ENCODE measurements around the gene KRTAP3-1.
"Not testable (repeated sequence)": the region's sequence is repeated elsewhere in the genome, so short reads cannot be mapped to it uniquely, and the experiment has no call there.

The KRTAP3-1 gene

GRCh38 chr17:41040783-41041571 lies 32.0 kb upstream of the KRTAP3-1 start, which contains the start of gene KRTAP1-1:
Gene KRTAP1-1 (minus strand): TSS chr17:41041450. CDS start chr17:41041397, 53 bp downstream.
- not testable (repeated sequence) for H3K4me3 ChIP-seq (ENCODE audit: low read depth in 1 of 5, low read length in 5 of 5); H3K27ac ChIP-seq (ENCODE audit: low read depth, low read length); H3K36me3 ChIP-seq (ENCODE audit: control insufficient read depth in 5 of 5, insufficient read depth in 5 of 5, low read length in 5 of 5); H3K27me3 ChIP-seq (ENCODE audit: control insufficient read depth in 5 of 5, insufficient read depth in 4 of 5, low read length in 5 of 5); H3K9me3 ChIP-seq (ENCODE audit: control insufficient read depth in 5 of 5, low read length in 5 of 5); H3K4me1 ChIP-seq (ENCODE audit: control insufficient read depth in 5 of 5, insufficient read depth in 5 of 5, low read length in 5 of 5); H3K9ac ChIP-seq (ENCODE audit: low read length in 5 of 5)

- Histone ChIP-seq H3K27me3 (ENCODE audit: control insufficient read depth in 5 of 5, insufficient read depth in 4 of 5, low read length in 5 of 5) (peaks cover 0 to 3% (median 0%) of the 10 kb centered on the region in 5 donors), H3K9ac (ENCODE audit: low read length in 5 of 5) (no peak overlapping the region), H3K9me3 (ENCODE audit: control insufficient read depth in 5 of 5, low read length in 5 of 5) (no peaks in the 10 kb centered on the region), H3K36me3 (ENCODE audit: control insufficient read depth in 5 of 5, insufficient read depth in 5 of 5, low read length in 5 of 5) (no peaks in the 10 kb centered on the region), H3K4me1 (ENCODE audit: control insufficient read depth in 5 of 5, insufficient read depth in 5 of 5, low read length in 5 of 5) (no peaks in the 10 kb centered on the region), H3K4me3 (ENCODE audit: low read depth in 1 of 5, low read length in 5 of 5) (no peak overlapping the region), H3K27ac (ENCODE audit: low read depth, low read length) (no peak overlapping the region)
These were observed 29.0 kb upstream of the KRTAP3-1 start for GRCh38 chr17:41037853-41038350.

- H3K9me3 ChIP-seq (ENCODE audit: control insufficient read depth in 5 of 5, low read length in 5 of 5); H3K27me3 ChIP-seq (ENCODE audit: control insufficient read depth in 5 of 5, insufficient read depth in 4 of 5, low read length in 5 of 5); H3K4me1 ChIP-seq (ENCODE audit: control insufficient read depth in 5 of 5, insufficient read depth in 5 of 5, low read length in 5 of 5); H3K4me3 ChIP-seq (ENCODE audit: low read depth in 1 of 5, low read length in 5 of 5); H3K27ac ChIP-seq (ENCODE audit: low read depth, low read length); H3K9ac ChIP-seq (ENCODE audit: low read length in 5 of 5); H3K36me3 ChIP-seq (ENCODE audit: control insufficient read depth in 5 of 5, insufficient read depth in 5 of 5, low read length in 5 of 5): not testable (repeated sequence)
These were observed 25.5 kb upstream of the KRTAP3-1 start, which contains the start of gene KRTAP1-3 for GRCh38 chr17:41034346-41034935. Gene KRTAP1-3 (minus strand): TSS chr17:41034874. CDS start chr17:41034821, 53 bp downstream.

GRCh38 chr17:41029633-41030245 lies 20.8 kb upstream of the KRTAP3-1 start, which contains the start of gene KRTAP1-4:
Gene KRTAP1-4 (minus strand): TSS chr17:41030195. CDS start chr17:41030078, 117 bp downstream.
- Histone ChIP-seq H3K27me3 (ENCODE audit: control insufficient read depth in 5 of 5, insufficient read depth in 4 of 5, low read length in 5 of 5) (peaks cover 0 to 8% (median 0%) of the 10 kb centered on the region in 5 donors), H3K4me3 (ENCODE audit: low read depth in 1 of 5, low read length in 5 of 5) (no peak within 1 kb of the TSS), H3K9ac (ENCODE audit: low read length in 5 of 5) (no peak within 1 kb of the TSS), H3K27ac (ENCODE audit: low read depth, low read length) (no peak within 1 kb of the TSS), H3K36me3 (ENCODE audit: control insufficient read depth in 5 of 5, insufficient read depth in 5 of 5, low read length in 5 of 5) (no peaks in the 10 kb centered on the region), H3K9me3 (ENCODE audit: control insufficient read depth in 5 of 5, low read length in 5 of 5) (no peaks in the 10 kb centered on the region), H3K4me1 (ENCODE audit: control insufficient read depth in 5 of 5, insufficient read depth in 5 of 5, low read length in 5 of 5) (no peaks in the 10 kb centered on the region)

GRCh38 chr17:41026715-41027471 lies 18.0 kb upstream of the KRTAP3-1 start, which contains the start of gene KRTAP1-5:
Gene KRTAP1-5 (minus strand): TSS chr17:41027208. CDS start chr17:41027155, 53 bp downstream.
- H3K4me1 ChIP-seq (ENCODE audit: control insufficient read depth in 5 of 5, insufficient read depth in 5 of 5, low read length in 5 of 5), result no peaks in the 10 kb centered on the region
- H3K9me3 ChIP-seq (ENCODE audit: control insufficient read depth in 5 of 5, low read length in 5 of 5), result peaks cover 0 to under 1% (median 0%) of the 10 kb centered on the region in 5 donors
- H3K4me3 ChIP-seq (ENCODE audit: low read depth in 1 of 5, low read length in 5 of 5), result no peak within 1 kb of the TSS
- H3K36me3 ChIP-seq (ENCODE audit: control insufficient read depth in 5 of 5, insufficient read depth in 5 of 5, low read length in 5 of 5), result no peaks in the 10 kb centered on the region
- H3K27ac ChIP-seq (ENCODE audit: low read depth, low read length), result no peak within 1 kb of the TSS
- H3K27me3 ChIP-seq (ENCODE audit: control insufficient read depth in 5 of 5, insufficient read depth in 4 of 5, low read length in 5 of 5), result peaks cover 0 to 8% (median 0%) of the 10 kb centered on the region in 5 donors
- H3K9ac ChIP-seq (ENCODE audit: low read length in 5 of 5), result no peak within 1 kb of the TSS

GRCh38 chr17:41024697-41025096 lies 15.8 kb upstream of the KRTAP3-1 start:
- Histone ChIP-seq H3K9me3 (ENCODE audit: control insufficient read depth in 5 of 5, low read length in 5 of 5) (peaks cover 0 to 6% (median 0%) of the 10 kb centered on the region in 5 donors), H3K4me3 (ENCODE audit: low read depth in 1 of 5, low read length in 5 of 5) (no peak overlapping the region), H3K36me3 (ENCODE audit: control insufficient read depth in 5 of 5, insufficient read depth in 5 of 5, low read length in 5 of 5) (no peaks in the 10 kb centered on the region), H3K4me1 (ENCODE audit: control insufficient read depth in 5 of 5, insufficient read depth in 5 of 5, low read length in 5 of 5) (no peaks in the 10 kb centered on the region), H3K27me3 (ENCODE audit: control insufficient read depth in 5 of 5, insufficient read depth in 4 of 5, low read length in 5 of 5) (peaks cover 0 to 5% (median 0%) of the 10 kb centered on the region in 5 donors), H3K27ac (ENCODE audit: low read depth, low read length) (no peak overlapping the region), H3K9ac (ENCODE audit: low read length in 5 of 5) (no peak overlapping the region)

- no peak overlapping the region for H3K9ac ChIP-seq (ENCODE audit: low read length in 5 of 5)
- H3K9me3 ChIP-seq (ENCODE audit: control insufficient read depth in 5 of 5, low read length in 5 of 5), result peaks cover 0 to 6% (median 0%) of the 10 kb centered on the region in 5 donors
- no peaks in the 10 kb centered on the region for H3K4me1 ChIP-seq (ENCODE audit: control insufficient read depth in 5 of 5, insufficient read depth in 5 of 5, low read length in 5 of 5)
- H3K27ac ChIP-seq (ENCODE audit: low read depth, low read length), result no peak overlapping the region
- H3K4me3 ChIP-seq (ENCODE audit: low read depth in 1 of 5, low read length in 5 of 5), result no peak overlapping the region
- H3K27me3 ChIP-seq (ENCODE audit: control insufficient read depth in 5 of 5, insufficient read depth in 4 of 5, low read length in 5 of 5), result no peaks in the 10 kb centered on the region
- H3K36me3 ChIP-seq (ENCODE audit: control insufficient read depth in 5 of 5, insufficient read depth in 5 of 5, low read length in 5 of 5), result no peaks in the 10 kb centered on the region
These were observed 11.4 kb upstream of the KRTAP3-1 start for GRCh38 chr17:41020336-41020735.

- H3K4me1 ChIP-seq (ENCODE audit: control insufficient read depth in 5 of 5, insufficient read depth in 5 of 5, low read length in 5 of 5), result no peaks in the 10 kb centered on the region
- peaks cover 0 to 6% (median 0%) of the 10 kb centered on the region in 5 donors for H3K9me3 ChIP-seq (ENCODE audit: control insufficient read depth in 5 of 5, low read length in 5 of 5)
- H3K36me3 ChIP-seq (ENCODE audit: control insufficient read depth in 5 of 5, insufficient read depth in 5 of 5, low read length in 5 of 5), result no peaks in the 10 kb centered on the region
- no peak overlapping the region for H3K27ac ChIP-seq (ENCODE audit: low read depth, low read length)
- no peaks in the 10 kb centered on the region for H3K27me3 ChIP-seq (ENCODE audit: control insufficient read depth in 5 of 5, insufficient read depth in 4 of 5, low read length in 5 of 5)
- H3K4me3 ChIP-seq (ENCODE audit: low read depth in 1 of 5, low read length in 5 of 5), result no peak overlapping the region
- no peak overlapping the region for H3K9ac ChIP-seq (ENCODE audit: low read length in 5 of 5)
These were observed 10.5 kb upstream of the KRTAP3-1 start for GRCh38 chr17:41019415-41019814.

GRCh38 chr17:41018541-41018940 lies 9.6 kb upstream of the KRTAP3-1 start:
- peaks cover 0 to 6% (median 0%) of the 10 kb centered on the region in 5 donors for H3K9me3 ChIP-seq (ENCODE audit: control insufficient read depth in 5 of 5, low read length in 5 of 5)
- H3K9ac ChIP-seq (ENCODE audit: low read length in 5 of 5), result no peak overlapping the region
- H3K27ac ChIP-seq (ENCODE audit: low read depth, low read length), result no peak overlapping the region
- no peaks in the 10 kb centered on the region for H3K4me1 ChIP-seq (ENCODE audit: control insufficient read depth in 5 of 5, insufficient read depth in 5 of 5, low read length in 5 of 5)
- no peak overlapping the region for H3K4me3 ChIP-seq (ENCODE audit: low read depth in 1 of 5, low read length in 5 of 5)
- H3K36me3 ChIP-seq (ENCODE audit: control insufficient read depth in 5 of 5, insufficient read depth in 5 of 5, low read length in 5 of 5), result no peaks in the 10 kb centered on the region
- H3K27me3 ChIP-seq (ENCODE audit: control insufficient read depth in 5 of 5, insufficient read depth in 4 of 5, low read length in 5 of 5), result no peaks in the 10 kb centered on the region

All from subcutaneous abdominal adipose tissue (tissue), 5 donors.